HG03060 (cell line): Measurements from ENCODE around the gene CUL4A.
"Not testable (repeated sequence)": the region's sequence is repeated elsewhere in the genome, so short reads cannot be mapped to it uniquely, and the experiment has no call there.

Experiments
- ATAC-seq: cut with Tn5 transposase; IDR thresholded peaks from one replicate; pipeline ENCODE4 v1.9.1; 2021; ENCODE audit warnings: low read depth, moderate number of reproducible peaks; ENCODE audit not compliant: unreplicated experiment

CUL4A gene

GRCh38 chr13:113275387-113275786 lies 66.0 kb downstream of the CUL4A start:
- no peak for ATAC-seq

DNA sequence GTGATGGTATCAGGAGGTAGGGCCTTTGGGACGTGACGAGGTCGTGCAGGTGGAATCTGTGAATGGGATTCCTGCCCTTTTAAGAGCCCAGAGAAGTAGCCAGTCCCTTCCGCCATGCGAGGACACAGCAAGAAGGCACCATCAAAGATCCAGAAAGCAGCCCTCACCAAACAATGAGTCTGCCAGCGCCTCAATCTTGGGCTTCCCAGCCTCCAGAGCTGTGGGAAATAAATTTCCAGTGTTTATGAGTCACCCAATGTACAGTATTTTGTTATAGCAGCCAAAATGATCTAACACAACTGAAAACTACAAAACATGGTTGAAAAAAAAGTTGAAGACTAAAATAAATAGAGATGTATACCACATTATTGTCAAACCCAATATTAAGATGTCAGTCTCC lies 70.7 kb downstream of the CUL4A start:
- ATAC-seq, result no peak

GRCh38 chr13:113283904-113284303 lies 74.5 kb downstream of the CUL4A start:
- ATAC-seq, result no peak

DNA sequence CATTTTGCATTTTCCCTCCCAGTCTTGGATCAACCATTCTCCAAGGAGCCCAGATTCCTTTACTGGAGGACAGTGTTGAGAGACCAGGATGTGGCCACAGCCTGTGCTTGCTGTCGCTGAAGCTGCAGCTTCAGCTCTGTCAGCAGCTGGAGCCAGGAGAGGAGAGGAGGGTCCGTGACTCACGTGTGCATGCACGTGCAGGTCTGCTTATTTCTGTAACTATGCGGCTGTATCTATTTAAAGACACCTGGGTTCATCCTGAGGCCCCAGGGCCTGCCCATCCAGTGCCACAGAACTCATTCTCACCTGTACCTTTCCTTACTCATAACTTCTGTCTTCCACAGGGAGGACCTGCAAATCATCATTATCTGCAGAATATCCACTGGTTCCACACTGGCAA lies 79.5 kb downstream of the CUL4A start:
- no peak for ATAC-seq

GRCh38 chr13:113291129-113291528 lies 81.7 kb downstream of the CUL4A start:
- no peak for ATAC-seq

DNA sequence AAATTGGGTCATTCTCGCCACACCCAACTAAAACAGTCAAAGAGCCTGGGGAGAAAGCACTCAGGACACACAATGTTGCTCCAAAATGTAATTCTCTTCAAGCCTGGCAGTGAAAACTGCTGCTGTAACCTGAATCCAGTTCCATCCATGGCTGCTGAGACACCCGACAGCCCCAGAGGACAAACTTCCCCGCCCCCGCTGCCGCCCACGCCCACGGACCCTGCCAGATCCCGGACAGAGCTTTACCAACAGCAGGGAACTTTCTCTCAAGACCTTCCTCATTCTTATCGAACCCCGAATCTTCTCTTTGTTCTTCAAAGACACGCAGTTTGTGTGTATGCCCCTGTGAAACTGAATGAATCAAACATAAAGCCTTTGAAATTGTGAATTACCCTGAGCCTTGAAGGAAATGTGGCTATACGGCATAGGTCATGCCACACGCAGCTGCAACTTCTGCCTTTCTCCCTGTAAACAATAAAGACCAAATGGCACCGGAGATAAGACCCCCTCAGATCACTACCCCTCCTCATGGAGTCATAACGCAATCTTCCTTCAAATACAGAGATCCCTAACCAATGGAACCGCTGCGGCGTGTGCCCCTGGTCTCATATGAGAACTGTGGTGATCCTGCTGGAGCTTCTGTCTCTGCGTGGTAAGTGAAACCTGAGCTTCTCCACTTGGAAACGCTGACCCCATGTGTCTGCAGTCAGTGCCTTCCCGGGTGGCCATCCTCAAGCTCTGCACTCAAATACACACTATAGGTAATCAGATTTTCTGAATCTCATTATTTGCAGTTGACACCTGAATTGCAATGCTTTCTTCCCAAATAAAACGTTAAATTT lies 82.8 kb downstream of the CUL4A start:
- no peak for ATAC-seq

GRCh38 chr13:113293686-113294085 lies 84.3 kb downstream of the CUL4A start:
- ATAC-seq, result no peak

DNA sequence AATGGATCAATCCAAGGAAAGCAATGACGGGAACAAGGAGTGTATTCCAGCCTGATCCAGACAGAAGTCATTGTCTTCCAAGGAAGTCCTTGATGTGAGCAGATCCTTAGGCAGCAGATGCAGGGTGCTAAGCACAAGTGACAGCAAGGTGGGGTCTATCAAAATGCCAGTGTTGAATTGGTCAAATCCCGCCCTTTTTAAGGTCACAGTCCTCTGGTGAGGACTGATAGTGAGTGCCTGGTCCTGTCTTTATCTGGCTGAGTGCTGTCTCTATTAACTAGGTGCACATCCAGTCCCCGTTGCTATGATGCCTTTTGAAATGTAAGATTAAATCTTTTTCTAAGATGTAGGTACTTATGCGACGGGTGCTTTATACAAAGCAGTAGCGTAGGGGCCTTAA lies 86.4 kb downstream of the CUL4A start:
- ATAC-seq, result no peak

DNA sequence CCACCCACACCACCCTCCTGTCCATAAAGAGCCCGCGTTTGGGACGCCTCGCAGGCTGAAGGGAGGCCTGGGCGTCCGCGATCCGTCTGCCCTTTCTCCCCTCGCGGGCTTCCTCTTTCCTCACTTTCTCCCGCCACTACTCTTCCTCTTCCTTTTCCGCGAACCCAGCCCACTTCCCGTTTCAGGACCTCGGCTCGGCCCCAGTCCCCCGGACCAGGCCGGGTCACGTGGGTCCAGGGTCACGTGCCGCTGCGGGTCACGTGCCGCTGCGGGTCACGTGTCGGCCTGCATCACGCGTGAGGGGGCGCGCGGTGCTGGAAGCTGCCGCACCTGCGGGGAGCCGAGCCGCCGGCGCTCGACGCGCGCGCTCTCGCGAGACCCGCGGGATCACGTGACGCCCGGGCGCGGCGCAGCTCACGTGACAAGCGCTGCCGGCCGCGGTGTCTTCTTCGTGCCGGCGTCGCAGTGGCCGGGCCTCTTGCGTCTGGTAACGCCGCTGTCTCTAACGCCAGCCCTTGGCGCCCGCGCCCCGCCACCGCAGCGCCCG lies 87.5 kb downstream of the CUL4A start, which contains the start of gene LAMP1:
LAMP1 (plus strand) TSS at position 417 of the 547 bp plus-strand sequence. CDS start 196 bp downstream, outside the sequence.
- ATAC-seq, result peak; percentile 39

GRCh38 chr13:113297370-113298042 lies 88.1 kb downstream of the CUL4A start:
- peak; percentile 12 for ATAC-seq

GRCh38 chr13:113298043-113298945 lies 88.9 kb downstream of the CUL4A start:
- ATAC-seq, result no peak

- ATAC-seq, result no peak
Measured at GRCh38 chr13:113299951-113300350, 90.5 kb downstream of the CUL4A start.

GRCh38 chr13:113302986-113303385 lies 93.6 kb downstream of the CUL4A start:
- no peak for ATAC-seq

DNA sequence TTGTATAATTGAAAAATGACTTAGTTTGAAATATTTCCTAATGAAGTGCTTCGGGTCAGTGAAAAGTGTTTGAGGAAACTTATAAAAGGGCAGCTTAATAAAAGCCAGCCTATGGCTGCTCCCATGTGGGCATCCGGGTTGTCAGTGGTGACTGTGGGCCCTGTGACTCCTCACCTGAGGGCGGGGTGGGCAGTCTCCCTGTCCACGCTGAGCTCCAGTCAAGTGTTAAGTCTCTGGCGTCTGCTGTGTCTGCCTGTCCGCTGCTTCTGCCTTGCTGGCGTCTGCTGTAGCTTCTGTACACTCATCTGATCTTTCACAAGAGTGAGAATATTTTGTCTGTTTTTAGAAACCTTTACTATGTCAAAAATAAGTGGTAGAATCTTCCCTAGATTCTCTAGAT lies 94.7 kb downstream of the CUL4A start:
- ATAC-seq, result no peak

DNA sequence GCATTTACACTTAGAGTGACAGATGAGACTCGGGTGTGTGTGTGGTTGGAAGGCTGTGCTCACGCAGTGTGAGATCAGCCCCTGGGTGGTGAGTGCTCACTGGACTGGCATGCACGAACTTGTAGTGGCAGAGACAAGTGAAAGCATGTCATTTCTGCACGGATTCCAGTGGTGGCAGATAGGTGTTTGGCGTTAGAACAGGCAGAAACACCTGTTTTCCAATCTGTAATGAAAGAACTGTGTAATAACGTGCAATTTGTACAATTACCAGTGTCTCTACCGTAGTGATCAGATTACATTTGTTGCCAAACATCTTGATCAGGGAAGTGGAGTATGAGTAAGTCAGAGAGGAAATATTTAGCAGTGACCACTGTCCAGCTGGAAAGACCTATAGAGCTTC lies 95.8 kb downstream of the CUL4A start:
- no peak for ATAC-seq

DNA sequence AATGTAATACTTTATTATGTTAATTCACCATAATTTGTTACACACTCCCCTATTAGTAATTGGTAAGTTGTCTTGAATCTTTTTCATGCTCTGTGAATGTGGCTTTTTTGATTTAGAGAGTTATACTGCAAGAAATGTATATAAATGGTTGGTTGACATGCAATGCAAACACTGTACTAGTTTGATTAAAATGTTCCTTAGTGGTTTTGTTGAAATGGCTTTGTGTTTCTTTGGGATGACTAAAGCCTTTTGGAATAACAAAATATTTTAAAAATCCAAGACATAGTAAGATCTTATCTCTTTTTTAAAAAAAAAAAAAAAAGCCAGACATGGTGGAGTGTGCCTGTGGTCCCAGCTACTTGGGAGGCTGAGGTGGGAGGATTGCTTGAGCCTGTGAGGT lies 98.1 kb downstream of the CUL4A start:
- ATAC-seq, result no peak

DNA sequence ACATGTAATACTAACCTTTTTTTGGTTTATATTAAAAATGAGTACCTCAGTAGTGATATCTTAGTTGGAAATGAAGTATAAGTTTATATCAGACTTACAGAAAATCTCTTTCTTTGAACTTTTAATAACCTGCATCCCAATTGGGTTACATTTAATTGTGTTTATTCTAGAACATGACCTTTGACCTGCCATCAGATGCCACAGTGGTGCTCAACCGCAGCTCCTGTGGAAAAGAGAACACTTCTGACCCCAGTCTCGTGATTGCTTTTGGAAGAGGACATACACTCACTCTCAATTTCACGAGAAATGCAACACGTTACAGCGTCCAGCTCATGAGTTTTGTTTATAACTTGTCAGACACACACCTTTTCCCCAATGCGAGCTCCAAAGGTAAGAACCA lies 100.1 kb downstream of the CUL4A start:
- no peak for ATAC-seq

DNA sequence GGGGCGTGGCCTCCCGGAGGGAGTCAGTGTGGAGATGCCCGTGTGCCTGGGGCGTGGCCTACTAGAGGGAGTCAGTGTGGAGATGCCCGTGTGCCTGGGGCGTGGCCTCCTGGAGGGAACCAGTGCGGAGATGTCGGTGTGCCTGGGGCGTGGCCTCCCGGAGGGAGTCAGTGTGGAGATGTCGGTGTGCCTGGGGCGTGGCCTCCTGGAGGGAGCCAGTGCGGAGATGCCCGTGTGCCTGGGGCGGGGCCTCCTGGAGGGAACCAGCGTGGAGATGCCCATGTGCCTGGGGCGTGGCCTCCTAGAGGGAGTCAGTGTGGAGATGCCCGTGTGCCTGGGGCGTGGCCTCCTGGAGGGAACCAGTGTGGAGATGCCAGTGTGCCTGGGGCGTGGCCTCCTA lies 104.7 kb downstream of the CUL4A start:
- not testable (repeated sequence) for ATAC-seq

- ATAC-seq, result not testable (repeated sequence)
Measured at GRCh38 chr13:113314895-113315470, 105.6 kb downstream of the CUL4A start.

DNA sequence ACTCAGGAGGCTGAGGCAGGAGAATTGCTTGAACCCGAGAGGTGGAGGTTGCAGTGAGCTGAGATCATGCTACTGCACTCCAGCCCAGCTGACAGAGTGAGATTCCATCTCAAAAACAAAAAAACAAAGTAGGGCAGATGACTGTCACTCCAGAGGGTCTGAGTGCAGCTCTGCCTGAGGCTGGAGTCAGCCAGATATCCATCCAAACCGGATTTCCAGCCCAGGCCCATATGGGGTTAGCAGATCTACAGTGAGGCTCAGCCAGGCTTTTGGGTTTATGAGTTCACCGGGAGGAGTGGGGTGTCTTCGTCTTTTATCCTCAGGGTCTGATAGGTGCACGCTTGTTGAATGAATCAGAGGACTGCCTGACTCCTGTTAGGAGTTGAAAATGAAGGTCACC lies 106.6 kb downstream of the CUL4A start:
- ATAC-seq, result no peak
